ENCODE measurements around the gene SDK2. TPM values are rescaled to one million over a fixed set of nuclear protein-coding genes. Genes with fewer than 3 reads are reported as not detected.

SDK2 gene
- total and polyA plus RNA-seq, 2 of the 4 experiments (the other 2 are of a cell fraction): under 0.01 to 0.03 TPM

- Histone ChIP-seq H3K23ac (ENCODE audit: low read depth, low read length) (no peak overlapping the region), H3K4me3 (ENCODE audit: insufficient read depth, low read depth, low read length) (no peak overlapping the region), H2AK5ac (ENCODE audit: low read depth, low read length) (no peak overlapping the region), H3K18ac (ENCODE audit: low read depth, low read length) (no peak overlapping the region), H3K36me3 (ENCODE audit: control insufficient read depth, insufficient read depth, low read length) (no peaks in the 10 kb centered on the region), H2BK15ac (ENCODE audit: low read depth, low read length) (no peak overlapping the region), H3K9me1 (ENCODE audit: insufficient read depth, low read length) (no peaks in the 10 kb centered on the region), H3K9me3 (ENCODE audit: control insufficient read depth, insufficient read depth, low read length) (peaks cover 13% of the 10 kb centered on the region), H4K5ac (ENCODE audit: low read depth, low read length) (no peak overlapping the region), H2AFZ (replicated peaks; ENCODE audit: low read length, poor library complexity) (no peak overlapping the region), H3K4me2 (ENCODE audit: low read depth, low read length) (no peak overlapping the region), H3K27me3 (ENCODE audit: control insufficient read depth, insufficient read depth, low read length) (no peaks in the 10 kb centered on the region), H2BK120ac (ENCODE audit: low read depth, low read length) (no peak overlapping the region), H2BK20ac (ENCODE audit: low read depth, low read length) (no peak overlapping the region), H4K20me1 (ENCODE audit: insufficient read depth, low read length) (no peaks in the 10 kb centered on the region), H2BK5ac (ENCODE audit: low read depth, low read length, poor library complexity, severe bottlenecking) (no peak overlapping the region), H3K9ac (ENCODE audit: low read depth, low read length) (no peak overlapping the region), H3K4ac (ENCODE audit: low read depth, low read length) (no peak overlapping the region), H4K91ac (ENCODE audit: insufficient read depth, low read depth, low read length) (no peak overlapping the region), H3K14ac (replicated peaks; ENCODE audit: low read depth, low read length) (no peak overlapping the region), H3K4me1 (ENCODE audit: control insufficient read depth, insufficient read depth, low read length) (no peaks in the 10 kb centered on the region), H3K56ac (ENCODE audit: extremely low read depth, insufficient read depth, low read length) (no peak overlapping the region), H3K79me1 (ENCODE audit: low read depth in 1 of 2, low read length in 2 of 2) (no peaks in the 10 kb centered on the region), H2AK9ac (replicated peaks; ENCODE audit: low read depth, low read length, poor library complexity) (no peak overlapping the region), H3K27ac (ENCODE audit: insufficient read depth, low read length) (no peak overlapping the region), H4K8ac (ENCODE audit: low read depth in 2 of 2, low read length in 2 of 2) (no peak overlapping the region)
- DNase-seq: no peak
- in situ Hi-C loops (cut with MboI; ENCODE audit: low sequenced_read_pairs): no loop called here
- no peak for ATAC-seq (ENCODE audit: low read depth)
- ChIA-PET POLR2A (ENCODE audit: unreplicated experiment) (no interaction called here), CTCF (no interaction called here)
- no CpG with 5 or more reads among the region's 9 CpGs for WGBS, 2 experiments (ENCODE audit: extremely low coverage in 2 of 2, insufficient read length in 1 of 2)
- dilution Hi-C loops (cut with HindIII; ENCODE audit: low sequenced_read_pairs, unreplicated experiment): no loop called here
- intact Hi-C loops (cut with micrococcal nuclease): no loop called here
- no peak for TF ChIP-seq RAD21 (IDR thresholded peaks at IDR 0.05; ENCODE audit: low read length)
- TF ChIP-seq MAFK (IDR thresholded peaks at IDR 0.05; ENCODE audit: low read depth, low read length): peak; percentile 75
- no TSS peak for BruUV-seq (replicated peaks)
These were observed 23.1 kb upstream of the SDK2 start for GRCh38 chr17:73667181-73667959.
